ENCODE data around the gene CARS2.
"Not testable (repeated sequence)": the region's sequence is repeated elsewhere in the genome, so short reads cannot be mapped to it uniquely, and the experiment has no call there.

CARS2 gene

GRCh38 chr13:110636053-110636475 lies 69.9 kb downstream of the CARS2 start:
- no peak for DNase-seq

DNA sequence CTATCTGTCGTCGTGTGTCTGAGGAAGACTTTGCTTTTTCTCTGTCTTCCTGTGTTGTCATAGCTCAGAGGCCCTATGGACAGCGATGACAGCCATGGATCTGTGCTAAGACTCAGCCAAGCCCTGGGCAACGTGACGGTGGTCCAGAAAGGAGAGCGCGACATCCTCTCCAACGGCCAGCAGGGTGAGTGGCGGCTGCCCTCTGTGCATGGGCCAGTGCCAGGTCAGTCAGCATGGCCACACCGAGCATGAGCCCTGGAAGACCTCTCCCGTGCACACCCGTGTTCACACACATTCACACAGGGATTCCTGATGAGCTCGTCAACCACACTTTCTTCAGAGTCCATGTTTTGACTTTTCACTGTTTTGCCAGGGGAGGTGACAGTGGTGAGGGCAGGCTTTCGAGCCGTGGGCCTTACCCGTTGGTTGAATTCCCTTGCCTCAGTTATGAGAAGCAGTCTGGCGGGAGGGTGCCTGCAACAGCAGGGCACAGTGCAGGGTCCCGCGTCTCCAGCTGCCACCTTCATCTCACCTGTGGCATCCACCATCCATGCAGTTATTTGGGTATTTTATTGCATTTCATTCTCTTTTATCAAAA lies 70.4 kb downstream of the CARS2 start:
- no peak for DNase-seq

DNA sequence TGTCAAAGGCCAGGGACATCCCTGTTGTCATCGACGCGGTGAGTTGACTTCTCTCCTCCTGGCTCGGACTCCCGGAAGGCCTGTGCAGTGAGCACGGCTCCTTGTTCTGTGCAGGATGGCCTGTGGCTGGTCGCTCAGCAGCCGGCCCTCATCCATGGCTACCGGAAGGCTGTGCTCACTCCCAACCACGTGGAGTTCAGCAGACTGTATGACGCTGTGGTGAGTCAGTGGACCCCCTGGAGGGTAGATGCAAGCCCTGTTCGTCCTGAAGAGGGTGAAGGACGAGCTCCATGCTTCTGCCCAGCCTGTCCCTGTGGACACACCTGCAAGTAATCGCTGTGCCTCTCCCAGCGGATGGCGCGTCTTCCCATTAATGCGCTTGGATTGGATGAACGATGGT lies 71.4 kb downstream of the CARS2 start:
- no peak for DNase-seq

DNA sequence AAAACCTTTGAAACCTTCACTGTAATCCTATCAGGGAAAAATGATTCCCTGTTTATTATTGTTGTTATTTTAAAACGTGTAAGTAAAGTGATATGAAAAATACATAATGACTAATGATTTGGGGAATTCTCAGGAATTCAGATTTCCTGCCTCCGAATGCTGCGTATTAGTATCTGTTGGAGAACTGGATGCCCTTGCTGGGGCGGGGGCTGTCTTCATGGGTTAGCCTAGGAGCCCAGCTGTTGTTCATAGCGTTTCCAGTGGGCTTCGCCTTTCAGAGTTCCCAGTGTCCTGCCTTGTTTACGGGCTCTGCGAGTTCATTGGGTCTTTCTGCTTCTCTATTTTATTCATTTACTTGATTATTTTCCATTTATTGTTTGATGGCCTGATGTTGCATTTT lies 72.1 kb downstream of the CARS2 start:
- no peak for DNase-seq

GRCh38 chr13:110632255-110632654 lies 73.7 kb downstream of the CARS2 start:
- not testable (repeated sequence) for DNase-seq

DNA sequence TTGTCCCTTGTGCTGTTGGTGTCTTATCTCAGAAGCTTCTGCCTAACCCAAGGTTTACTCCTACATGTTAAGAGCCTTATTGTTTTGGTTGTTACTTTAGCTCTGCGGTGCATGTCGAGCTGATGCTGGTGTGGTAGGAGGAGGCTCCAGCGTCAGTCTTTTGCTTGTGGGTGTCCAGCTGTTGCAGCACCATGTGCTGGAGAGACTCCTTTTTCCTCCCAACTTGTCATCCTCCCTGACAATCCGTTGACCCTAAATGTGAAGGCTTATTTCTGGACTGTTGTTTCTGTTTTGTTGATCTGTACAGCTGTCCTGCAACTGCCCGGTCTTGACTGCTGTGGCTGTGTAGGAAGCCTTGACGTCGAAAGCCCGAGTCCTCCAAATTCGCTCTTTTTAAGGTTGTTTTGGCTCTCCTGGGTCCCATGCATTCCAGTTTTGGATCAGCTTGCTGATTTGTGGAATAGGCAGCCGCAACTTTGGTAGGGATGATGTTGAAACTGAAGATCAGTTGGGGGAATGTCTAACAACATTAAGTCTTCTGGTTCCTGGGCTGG lies 75.3 kb downstream of the CARS2 start:
- DNase-seq = no peak

DNA sequence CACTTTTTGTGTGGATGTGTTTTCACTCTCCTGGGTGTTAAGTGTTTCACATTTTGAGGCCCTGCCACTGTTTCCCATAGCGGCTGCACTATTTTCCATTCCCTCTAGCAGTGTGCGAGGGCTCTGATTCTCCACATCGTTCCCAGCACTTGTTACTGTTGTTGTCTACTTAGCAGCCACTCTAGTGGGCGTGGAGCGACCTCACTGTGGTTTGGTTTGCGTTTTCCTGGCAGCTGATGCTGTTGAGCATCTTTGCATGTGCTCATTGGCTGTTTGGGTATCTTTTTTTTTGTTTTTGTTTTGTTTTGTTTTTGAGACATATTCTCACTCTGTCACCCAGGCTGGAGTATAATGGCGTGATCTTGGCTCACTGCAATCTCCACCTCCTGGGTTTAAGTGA lies 76.2 kb downstream of the CARS2 start:
- peak in 1 of 6 experiments; percentile 10 for DNase-seq

DNA sequence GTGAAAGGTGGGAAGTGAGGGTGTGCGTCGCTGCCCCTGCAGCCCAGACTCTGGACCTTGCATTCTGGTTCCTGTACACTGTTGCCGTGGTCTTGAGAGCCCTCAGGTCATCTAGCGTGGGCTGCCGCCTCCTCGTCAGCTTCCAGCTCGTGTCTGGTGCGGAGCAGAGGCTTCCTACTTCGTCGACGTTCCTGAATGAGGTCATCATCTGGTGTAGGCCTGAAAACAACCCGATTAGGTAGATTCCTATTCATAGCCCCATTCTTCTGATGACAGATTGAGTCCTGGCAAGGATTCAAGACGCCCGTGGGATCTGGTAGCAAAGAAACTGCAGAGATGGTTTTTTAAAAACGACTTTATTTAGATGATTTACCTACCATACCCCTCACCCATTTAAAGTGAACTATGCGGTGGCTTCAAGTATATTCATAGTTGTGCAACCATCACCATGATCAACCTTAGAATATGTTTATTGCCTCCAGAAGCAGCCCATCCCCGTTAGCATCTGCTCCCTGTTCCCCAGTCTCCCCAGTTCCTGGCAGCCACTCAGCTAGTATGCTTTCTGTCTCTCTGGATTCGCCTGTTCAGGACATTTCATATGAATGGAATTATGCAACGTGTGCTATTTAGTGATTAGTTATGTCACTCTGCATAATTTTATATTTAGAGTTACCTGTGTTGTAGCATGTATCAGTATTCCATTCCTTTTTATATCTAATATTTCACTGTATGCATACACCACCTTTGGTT lies 76.8 kb downstream of the CARS2 start:
- DNase-seq = no peak

DNA sequence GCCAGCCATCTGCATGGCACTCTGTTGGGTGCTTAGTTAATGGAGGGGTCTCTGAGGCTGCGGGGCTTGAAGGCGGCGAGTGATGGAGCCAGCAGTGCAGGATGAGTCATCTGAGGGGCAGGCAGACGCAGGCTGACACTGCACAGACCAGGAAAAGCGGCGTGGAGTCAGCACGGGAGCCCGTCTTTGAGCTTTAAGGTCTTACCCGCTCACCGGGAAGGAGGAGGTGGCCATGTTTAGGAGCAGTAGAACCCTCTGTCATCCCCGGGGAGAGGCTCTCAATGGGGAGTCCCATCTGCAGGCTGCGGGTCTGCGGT lies 77.5 kb downstream of the CARS2 start:
- no peak for DNase-seq

- no peak for DNase-seq
Observed at GRCh38 chr13:110627761-110628476, 78.0 kb downstream of the CARS2 start.

GRCh38 chr13:110627351-110627750 lies 78.6 kb downstream of the CARS2 start:
- no peak for DNase-seq

DNA sequence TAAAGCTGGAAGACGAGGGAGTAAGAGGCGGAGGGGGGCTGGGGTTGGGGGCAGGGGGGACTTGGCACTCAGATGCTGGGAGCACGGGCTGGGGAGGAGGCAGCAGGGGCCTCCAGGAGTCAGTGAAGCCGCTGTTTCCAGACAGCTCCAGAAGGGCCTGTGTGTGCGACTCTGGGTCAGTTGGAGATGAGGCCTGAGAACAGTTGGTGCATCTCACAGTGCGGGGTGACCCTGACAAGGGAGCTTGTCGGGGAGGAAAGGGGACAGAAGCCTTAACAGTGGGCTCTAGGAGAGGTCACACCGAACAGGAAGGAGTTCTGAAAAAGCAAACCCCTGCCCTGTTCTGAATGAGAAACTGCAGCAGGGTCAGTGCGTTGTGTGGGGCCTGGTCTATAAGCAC lies 79.4 kb downstream of the CARS2 start:
- DNase-seq = no peak

- no peak for DNase-seq
Observed at GRCh38 chr13:110625771-110626321, 80.1 kb downstream of the CARS2 start.

- no peak for DNase-seq
Observed at GRCh38 chr13:110624766-110625756, 80.9 kb downstream of the CARS2 start.

- DNase-seq = no peak
Observed at GRCh38 chr13:110620596-110620995, 85.3 kb downstream of the CARS2 start.

- no peak for DNase-seq
Observed at GRCh38 chr13:110618780-110619179, 87.1 kb downstream of the CARS2 start.

GRCh38 chr13:110618167-110618566 lies 87.7 kb downstream of the CARS2 start:
- no peak for DNase-seq

DNA sequence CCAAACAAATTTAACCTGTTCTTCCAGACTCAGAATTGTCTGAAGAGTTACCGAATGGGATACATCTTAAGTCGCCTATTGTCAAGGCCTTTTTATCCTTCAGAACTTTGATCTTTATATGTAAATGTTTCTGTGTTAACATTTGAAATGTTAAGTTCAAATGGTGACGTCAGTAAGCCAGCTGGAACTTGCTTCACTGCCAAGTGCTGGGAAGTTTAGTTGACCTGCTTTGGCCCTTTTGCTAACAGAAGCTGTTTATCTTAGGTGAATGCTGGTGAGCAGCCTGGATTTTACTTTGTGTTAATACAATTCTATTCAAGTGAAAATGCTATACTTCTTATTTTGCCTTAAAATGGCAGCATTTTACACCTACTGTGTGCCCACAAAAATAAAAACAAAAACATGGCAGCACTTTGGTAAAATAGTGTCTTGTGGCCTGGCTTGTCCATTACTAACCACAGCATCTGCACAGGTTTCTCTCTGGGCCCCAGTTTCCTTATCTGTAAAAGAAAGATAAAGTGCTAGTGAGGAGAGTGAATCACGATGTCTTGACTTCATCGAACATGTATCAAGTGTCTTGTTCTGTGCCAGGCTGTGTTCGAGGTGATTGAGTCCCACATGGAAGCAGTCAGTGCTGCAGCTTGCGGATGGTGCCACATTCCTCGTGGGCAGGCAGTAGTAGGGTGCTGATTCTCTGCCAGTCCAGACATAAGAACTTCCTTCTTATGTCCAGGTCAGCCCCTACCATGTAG lies 88.4 kb downstream of the CARS2 start:
- no peak for DNase-seq

GRCh38 chr13:110616103-110617101 lies 89.5 kb downstream of the CARS2 start:
- DNase-seq = peak in 4 of 6 experiments; percentile 12 to 55 (median 34)
